ENCODE data around the gene TUT1. TPM values are rescaled to one million over a fixed set of nuclear protein-coding genes. Genes with fewer than 3 reads are reported as not detected.
A peak's percentile ranks its signal among the peaks of the same experiment; 100 is the strongest.
"Not testable (repeated sequence)": the region's sequence is repeated elsewhere in the genome, so short reads cannot be mapped to it uniquely, and the experiment has no call there.

The TUT1 gene
- polyA plus RNA-seq, 1 donor: 18.7 TPM

DNA sequence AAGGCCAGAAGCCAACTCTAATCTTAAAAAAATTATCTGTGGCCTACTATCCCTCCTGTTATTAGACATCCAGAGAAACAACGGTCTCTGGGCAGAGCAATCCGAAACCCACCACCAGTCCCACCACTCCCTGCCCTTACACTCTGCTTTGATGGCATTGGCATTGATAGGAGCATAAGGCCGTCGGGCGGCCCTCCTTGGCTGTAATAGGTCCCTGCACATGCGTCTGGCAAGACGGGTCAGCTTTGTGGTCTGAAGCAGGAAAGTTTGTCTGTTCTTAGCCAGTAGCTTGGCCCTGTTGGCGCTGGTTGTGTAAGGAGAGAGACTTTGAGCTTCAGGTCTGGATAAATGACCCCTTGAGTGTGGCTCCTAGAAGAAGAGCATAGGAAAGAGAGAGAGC lies 3.8 kb upstream of the TUT1 start:
- H3K36me3 ChIP-seq (ENCODE audit: control insufficient read depth, insufficient read depth, low read length): peaks cover 48% of the 10 kb centered on the region
- H3K27ac ChIP-seq (ENCODE audit: low read length): no peak overlapping the region
- WGBS (ENCODE audit: insufficient coverage, low lambda C conversion rate): no CpG with 5 or more reads among the region's 8 CpGs
- no peaks in the 10 kb centered on the region for H3K9me3 ChIP-seq (ENCODE audit: control insufficient read depth, low read depth, low read length)
- no peak for DNase-seq
- peaks cover 25% of the 10 kb centered on the region for H3K4me1 ChIP-seq (ENCODE audit: control insufficient read depth, insufficient read depth, low read length)
- no peak overlapping the region for H3K4me3 ChIP-seq (ENCODE audit: low read length)
- H3K27me3 ChIP-seq (ENCODE audit: control insufficient read depth, insufficient read depth, low read length): no peaks in the 10 kb centered on the region

DNA sequence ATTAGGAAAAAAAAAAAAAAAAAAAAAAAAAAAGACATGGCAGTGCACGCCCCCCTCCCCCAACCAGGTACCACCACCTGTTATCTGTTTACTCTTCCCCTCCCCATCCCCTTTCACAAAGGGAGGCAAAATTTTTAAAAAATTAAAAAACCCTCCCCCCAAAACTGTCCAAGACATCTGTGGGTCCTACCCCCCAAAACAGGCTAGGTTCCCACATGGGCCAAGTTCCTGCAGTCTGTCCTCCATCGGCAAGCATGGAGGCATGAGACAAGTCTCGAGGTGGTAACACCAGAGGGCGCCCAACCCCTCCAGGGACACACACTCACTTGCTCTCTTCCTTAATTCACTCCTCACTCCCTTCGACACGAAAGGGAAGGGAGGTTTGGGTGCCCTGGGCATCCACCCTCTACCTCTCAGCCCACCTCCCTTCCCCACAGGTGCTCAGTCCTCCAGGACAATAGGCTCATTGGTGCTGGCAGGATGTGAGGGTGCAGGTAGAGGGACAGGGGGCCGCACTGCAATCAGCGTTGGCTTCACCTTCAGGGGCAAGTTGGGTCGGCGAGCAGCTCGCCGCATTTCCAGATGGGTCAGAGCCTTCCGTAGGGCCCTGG lies 2.2 kb upstream of the TUT1 start:
- Histone ChIP-seq H3K4me3 (ENCODE audit: low read length) (no peak overlapping the region), H3K27me3 (ENCODE audit: control insufficient read depth, insufficient read depth, low read length) (no peaks in the 10 kb centered on the region), H3K4me1 (ENCODE audit: control insufficient read depth, insufficient read depth, low read length) (peaks cover 12% of the 10 kb centered on the region), H3K36me3 (ENCODE audit: control insufficient read depth, insufficient read depth, low read length) (peaks cover 47% of the 10 kb centered on the region), H3K9me3 (ENCODE audit: control insufficient read depth, low read depth, low read length) (no peaks in the 10 kb centered on the region), H3K27ac (ENCODE audit: low read length) (no peak overlapping the region)
- no CpG with 5 or more reads among the region's 13 CpGs for WGBS (ENCODE audit: insufficient coverage, low lambda C conversion rate)
- DNase-seq: peak; percentile 63 to 64

DNA sequence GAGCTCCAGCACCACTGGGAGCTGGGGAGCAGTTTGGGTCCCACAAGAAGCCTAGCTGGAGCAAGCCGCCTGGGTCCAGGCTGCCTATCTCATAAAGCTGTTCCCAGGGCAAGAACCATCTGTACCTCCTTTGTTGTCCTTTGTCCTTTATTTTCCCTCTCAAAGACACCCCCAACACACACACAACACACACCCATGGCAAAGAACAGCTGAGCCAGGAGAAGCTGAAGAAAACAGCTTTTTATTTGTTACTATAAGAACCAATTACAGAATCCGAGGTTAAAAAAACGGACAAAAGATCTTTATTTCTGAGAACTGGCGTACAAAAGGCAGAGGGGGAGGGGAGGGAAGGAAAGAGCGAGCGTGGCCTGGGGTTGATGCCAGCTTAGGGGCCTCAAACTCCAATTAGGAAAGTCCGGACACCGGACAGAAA lies 1.7 kb upstream of the TUT1 start:
- WGBS (ENCODE audit: insufficient coverage, low lambda C conversion rate): 72% methylated on average over 2 of the region's 8 CpGs
- H3K27ac ChIP-seq (ENCODE audit: low read length): peak overlapping the region; percentile 86
- peaks cover 12% of the 10 kb centered on the region for H3K4me1 ChIP-seq (ENCODE audit: control insufficient read depth, insufficient read depth, low read length)
- no peaks in the 10 kb centered on the region for H3K27me3 ChIP-seq (ENCODE audit: control insufficient read depth, insufficient read depth, low read length)
- H3K9me3 ChIP-seq (ENCODE audit: control insufficient read depth, low read depth, low read length): no peaks in the 10 kb centered on the region
- peaks cover 47% of the 10 kb centered on the region for H3K36me3 ChIP-seq (ENCODE audit: control insufficient read depth, insufficient read depth, low read length)
- no peak overlapping the region for H3K4me3 ChIP-seq (ENCODE audit: low read length)
- DNase-seq: no peak

DNA sequence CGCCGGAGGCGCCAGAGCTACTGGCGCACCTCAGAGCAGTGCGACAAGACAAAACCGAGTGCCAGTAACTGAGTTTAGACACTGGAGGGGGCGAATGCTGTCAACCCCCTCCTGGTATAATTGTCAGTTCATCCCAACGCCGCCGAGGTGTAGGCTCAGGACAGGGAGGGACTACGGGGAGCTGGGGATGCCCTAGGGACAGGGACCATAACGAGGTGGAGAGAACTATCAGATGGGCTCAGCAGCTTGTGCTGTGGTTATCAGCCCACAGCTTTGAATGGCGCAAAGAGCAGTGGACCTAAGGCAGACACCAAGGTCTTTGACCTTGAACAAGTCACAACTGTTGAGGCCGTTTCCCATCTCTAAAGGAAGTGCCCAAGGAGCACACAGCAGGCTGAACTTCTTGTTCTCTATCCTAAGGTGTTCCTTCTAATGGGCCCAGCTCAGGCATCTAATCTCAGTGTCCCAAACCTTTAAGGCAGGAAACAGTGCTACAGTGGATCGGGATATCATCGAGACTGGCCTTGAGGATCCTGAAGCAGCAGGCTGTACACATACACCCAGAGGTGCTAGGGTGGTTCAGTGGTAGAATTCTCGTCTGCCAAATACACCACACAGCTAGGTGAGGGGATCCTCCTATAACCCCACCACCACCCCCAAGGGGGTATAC lies 958 bp upstream of the TUT1 start:
- Histone ChIP-seq H3K4me1 (ENCODE audit: control insufficient read depth, insufficient read depth, low read length) (peaks cover 12% of the 10 kb centered on the region), H3K27ac (ENCODE audit: low read length) (peak overlapping the region; percentile 86), H3K27me3 (ENCODE audit: control insufficient read depth, insufficient read depth, low read length) (no peaks in the 10 kb centered on the region), H3K9me3 (ENCODE audit: control insufficient read depth, low read depth, low read length) (no peaks in the 10 kb centered on the region), H3K4me3 (ENCODE audit: low read length) (peak overlapping the region; percentile 82), H3K36me3 (ENCODE audit: control insufficient read depth, insufficient read depth, low read length) (peaks cover 47% of the 10 kb centered on the region)
- peak in 1 of 2 donors; percentile 71 for DNase-seq
- no CpG with 5 or more reads among the region's 17 CpGs for WGBS (ENCODE audit: insufficient coverage, low lambda C conversion rate)

DNA sequence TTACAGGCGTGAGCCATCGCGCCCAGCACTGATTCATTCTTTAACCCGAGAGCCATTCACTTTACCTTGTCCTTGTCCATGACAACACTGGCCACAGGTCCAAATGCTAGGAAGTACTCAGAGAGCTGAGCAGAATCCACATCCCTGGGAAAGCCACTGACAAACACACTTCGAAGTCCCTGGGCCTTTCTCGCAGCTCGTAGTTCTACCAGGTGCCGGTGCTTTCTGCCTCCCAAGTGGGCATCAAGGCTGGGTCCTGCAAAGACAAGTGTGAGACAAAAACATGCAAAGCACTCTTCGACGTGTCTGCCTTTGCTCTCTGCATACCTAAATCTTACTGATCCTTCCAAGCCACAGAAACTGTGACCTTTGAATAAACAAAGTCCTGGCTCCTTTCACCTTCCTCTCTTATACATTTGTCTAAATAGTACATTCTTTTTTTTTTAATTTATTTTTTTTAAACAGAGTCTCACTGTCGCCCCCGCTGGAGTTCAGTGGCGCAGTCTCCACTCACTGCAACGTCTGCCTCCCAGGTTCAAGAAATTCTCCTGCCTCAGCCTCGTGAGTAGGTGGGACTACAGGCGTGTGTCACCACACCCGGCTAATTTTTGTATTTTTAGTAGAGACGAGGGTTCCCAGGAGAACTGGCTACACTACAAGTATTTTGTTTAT lies 2.2 kb downstream of the TUT1 start:
- Histone ChIP-seq H3K9me3 (ENCODE audit: control insufficient read depth, low read depth, low read length) (no peaks in the 10 kb centered on the region), H3K36me3 (ENCODE audit: control insufficient read depth, insufficient read depth, low read length) (peaks cover 34% of the 10 kb centered on the region), H3K4me1 (ENCODE audit: control insufficient read depth, insufficient read depth, low read length) (peaks cover 12% of the 10 kb centered on the region), H3K4me3 (ENCODE audit: low read length) (no peak overlapping the region), H3K27ac (ENCODE audit: low read length) (no peak overlapping the region), H3K27me3 (ENCODE audit: control insufficient read depth, insufficient read depth, low read length) (no peaks in the 10 kb centered on the region)
- 23% methylated on average over 2 of the region's 18 CpGs for WGBS (ENCODE audit: insufficient coverage, low lambda C conversion rate)
- DNase-seq: no peak

DNA sequence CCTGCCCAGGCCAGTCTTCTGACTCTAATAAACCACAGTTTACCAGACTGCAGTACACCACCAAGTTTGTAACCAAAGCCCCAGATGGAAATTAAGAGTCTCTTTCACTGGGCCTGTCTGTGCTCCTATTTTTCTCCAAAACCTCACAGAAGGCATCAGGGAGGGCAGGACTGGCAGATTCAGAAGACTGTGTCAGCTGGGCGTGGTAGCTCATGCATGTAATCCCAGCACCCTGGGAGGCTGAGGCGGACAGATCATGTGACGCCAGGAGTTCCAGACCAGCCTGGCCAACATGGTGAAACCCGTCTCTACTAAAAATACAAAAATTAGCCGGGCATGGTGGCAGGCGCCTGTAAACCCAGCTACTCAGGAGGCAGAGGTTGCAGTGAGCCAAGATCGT lies 6.0 kb downstream of the TUT1 start:
- H3K36me3 ChIP-seq (ENCODE audit: control insufficient read depth, insufficient read depth, low read length): peaks cover 41% of the 10 kb centered on the region
- not testable (repeated sequence) for H3K4me3 ChIP-seq (ENCODE audit: low read length); H3K27ac ChIP-seq (ENCODE audit: low read length); H3K4me1 ChIP-seq (ENCODE audit: control insufficient read depth, insufficient read depth, low read length); H3K27me3 ChIP-seq (ENCODE audit: control insufficient read depth, insufficient read depth, low read length); H3K9me3 ChIP-seq (ENCODE audit: control insufficient read depth, low read depth, low read length); DNase-seq
- WGBS (ENCODE audit: insufficient coverage, low lambda C conversion rate): no CpG with 5 or more reads among the region's 7 CpGs

DNA sequence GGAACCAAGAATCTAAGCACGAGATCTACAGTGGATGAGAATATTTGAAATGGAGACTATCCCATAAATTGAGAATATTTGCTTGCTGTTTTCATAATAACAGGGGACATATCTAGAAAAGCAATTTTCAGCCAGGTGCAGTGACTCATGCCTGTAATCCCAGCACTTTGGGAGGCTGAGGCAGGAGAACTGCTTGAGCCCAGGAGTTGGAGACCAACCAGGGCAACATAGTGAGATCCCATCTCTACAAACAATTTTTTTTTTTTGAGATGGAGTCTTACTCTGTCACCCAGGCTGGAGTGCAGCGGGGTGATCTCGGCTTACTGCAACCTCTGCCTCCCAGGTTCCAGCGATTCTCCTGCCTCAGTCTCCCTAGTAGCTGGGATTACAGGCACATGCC lies 9.6 kb downstream of the TUT1 start:
- H3K27ac ChIP-seq (ENCODE audit: low read length); H3K27me3 ChIP-seq (ENCODE audit: control insufficient read depth, insufficient read depth, low read length); H3K4me1 ChIP-seq (ENCODE audit: control insufficient read depth, insufficient read depth, low read length); DNase-seq; H3K9me3 ChIP-seq (ENCODE audit: control insufficient read depth, low read depth, low read length); H3K4me3 ChIP-seq (ENCODE audit: low read length): not testable (repeated sequence)
- no CpG with 5 or more reads among the region's 4 CpGs for WGBS (ENCODE audit: insufficient coverage, low lambda C conversion rate)
- peaks cover 47% of the 10 kb centered on the region for H3K36me3 ChIP-seq (ENCODE audit: control insufficient read depth, insufficient read depth, low read length)

DNA sequence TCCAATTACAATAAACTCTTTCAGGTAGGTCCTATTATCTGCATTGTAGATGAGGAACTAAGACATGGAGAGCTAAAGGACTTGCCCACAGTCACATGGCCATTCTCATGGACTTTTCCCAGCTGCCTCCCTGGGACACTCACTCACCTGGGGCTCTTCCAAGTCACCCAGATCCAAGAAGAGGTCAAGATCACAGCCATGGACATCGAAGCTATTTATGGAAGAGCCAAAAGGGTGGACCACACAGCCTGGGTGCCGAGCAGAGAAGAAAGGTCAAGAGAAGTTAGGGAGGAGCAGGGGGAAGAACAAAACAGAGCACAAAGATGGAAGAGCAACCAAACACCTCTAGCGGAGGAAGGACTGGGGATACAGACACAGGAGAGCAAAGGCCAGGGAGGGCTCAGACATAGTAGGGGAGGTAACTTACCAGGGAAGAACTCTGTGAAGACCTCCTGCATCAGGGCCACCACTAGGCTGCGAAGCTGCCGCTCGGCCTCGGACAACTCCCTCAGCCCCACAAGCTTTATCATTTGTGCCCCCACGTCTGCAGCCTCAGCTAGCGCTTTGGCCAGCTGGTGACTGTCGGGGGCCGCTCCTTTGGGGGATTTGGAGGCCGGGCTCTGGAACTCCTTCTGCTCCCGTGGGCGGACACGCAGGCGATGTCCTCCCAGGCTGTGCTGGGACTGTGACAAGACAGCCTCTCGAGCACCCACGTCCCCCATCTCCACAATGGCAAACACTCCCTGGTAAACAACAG lies 10.2 kb downstream of the TUT1 start:
- no peak for DNase-seq
- H3K9me3 ChIP-seq (ENCODE audit: control insufficient read depth, low read depth, low read length): no peaks in the 10 kb centered on the region
- H3K36me3 ChIP-seq (ENCODE audit: control insufficient read depth, insufficient read depth, low read length): peaks cover 51% of the 10 kb centered on the region
- H3K4me1 ChIP-seq (ENCODE audit: control insufficient read depth, insufficient read depth, low read length): no peaks in the 10 kb centered on the region
- 100% methylated on average over 1 of the region's 18 CpGs for WGBS (ENCODE audit: insufficient coverage, low lambda C conversion rate)
- H3K27me3 ChIP-seq (ENCODE audit: control insufficient read depth, insufficient read depth, low read length): no peaks in the 10 kb centered on the region
- no peak overlapping the region for H3K27ac ChIP-seq (ENCODE audit: low read length)
- H3K4me3 ChIP-seq (ENCODE audit: low read length): no peak overlapping the region

DNA sequence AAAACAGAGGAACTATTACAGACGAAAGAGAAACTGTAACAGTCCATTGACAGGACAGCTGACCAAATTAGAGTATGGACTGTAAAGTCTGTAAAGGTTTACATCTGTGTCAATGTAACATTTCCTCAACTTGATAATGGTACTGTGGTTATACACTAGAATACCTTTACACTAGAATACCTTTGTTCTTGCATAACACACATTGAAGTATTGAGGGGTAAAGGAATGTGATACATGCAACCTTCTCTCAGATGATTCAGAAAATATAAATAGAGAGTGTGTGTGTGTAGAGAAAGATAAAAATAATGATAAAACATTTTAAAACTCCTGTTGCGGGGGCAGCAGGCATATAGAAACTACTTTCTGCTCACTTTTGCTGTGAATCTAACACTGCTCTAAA lies 12.1 kb downstream of the TUT1 start:
- 100% methylated on average over 1 of the region's 2 CpGs for WGBS (ENCODE audit: insufficient coverage, low lambda C conversion rate)
- H3K36me3 ChIP-seq (ENCODE audit: control insufficient read depth, insufficient read depth, low read length): peaks cover 49% of the 10 kb centered on the region

DNA sequence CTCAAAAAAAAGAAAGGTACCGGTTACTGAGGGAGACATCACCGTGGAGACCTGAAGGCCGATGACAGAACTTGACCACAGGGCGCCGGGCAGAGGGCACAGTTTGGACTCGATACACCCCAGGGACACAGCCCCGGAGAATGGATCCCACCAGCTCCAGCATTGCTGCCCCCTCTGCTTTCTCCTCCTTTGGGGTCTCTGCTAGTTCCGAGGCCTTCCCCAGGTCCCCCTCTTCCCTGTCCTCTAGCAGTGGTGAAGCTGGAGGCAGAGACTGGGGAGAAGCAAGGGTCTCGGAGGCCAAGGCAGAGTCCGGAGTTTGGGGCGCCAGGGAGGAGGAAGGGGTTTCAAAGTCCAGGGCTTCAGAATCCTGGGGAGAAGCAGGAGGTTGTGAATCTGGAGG lies 12.8 kb downstream of the TUT1 start:
- peaks cover 11% of the 10 kb centered on the region for H3K4me1 ChIP-seq (ENCODE audit: control insufficient read depth, insufficient read depth, low read length)
- no CpG with 5 or more reads among the region's 11 CpGs for WGBS (ENCODE audit: insufficient coverage, low lambda C conversion rate)
- H3K36me3 ChIP-seq (ENCODE audit: control insufficient read depth, insufficient read depth, low read length): peaks cover 49% of the 10 kb centered on the region
- no peaks in the 10 kb centered on the region for H3K27me3 ChIP-seq (ENCODE audit: control insufficient read depth, insufficient read depth, low read length)
- no peak for DNase-seq
- no peak overlapping the region for H3K4me3 ChIP-seq (ENCODE audit: low read length)
- H3K27ac ChIP-seq (ENCODE audit: low read length): no peak overlapping the region
- H3K9me3 ChIP-seq (ENCODE audit: control insufficient read depth, low read depth, low read length): no peaks in the 10 kb centered on the region

More for the DNA sequence above, 12.1 kb downstream of the TUT1 start:
- H3K27me3 ChIP-seq (ENCODE audit: control insufficient read depth, insufficient read depth, low read length): no peaks in the 10 kb centered on the region
- H3K4me1 ChIP-seq (ENCODE audit: control insufficient read depth, insufficient read depth, low read length): peaks cover 11% of the 10 kb centered on the region
- DNase-seq: no peak
- no peak overlapping the region for H3K27ac ChIP-seq (ENCODE audit: low read length)
- no peak overlapping the region for H3K4me3 ChIP-seq (ENCODE audit: low read length)
- no peaks in the 10 kb centered on the region for H3K9me3 ChIP-seq (ENCODE audit: control insufficient read depth, low read depth, low read length)
